Prostate gland (tissue), 2 donors: ENCODE data around the gene ZNF469.

Source experiments
- CTCF ChIP-seq, 4 experiments: fragments of 200-600 bp in 2 of 4; fragments of 450-650 bp in 2 of 4; sonication (generic) in 2 of 4; IDR thresholded peaks; 1 replicate in 3 of 4; 2 replicates in 1 of 4; pipeline ENCODE4 v1.5.1; 2016 to 2019; ENCODE audit warnings: antibody characterized with exemption in 4 of 4, mild to moderate bottlenecking in 2 of 4, moderate library complexity in 2 of 4
- POLR2A ChIP-seq: fragments of 450-650 bp; IDR thresholded peaks from one replicate; pipeline ENCODE4 v1.6.1; 2016; ENCODE audit warnings: antibody characterized with exemption, mild to moderate bottlenecking

DNA sequence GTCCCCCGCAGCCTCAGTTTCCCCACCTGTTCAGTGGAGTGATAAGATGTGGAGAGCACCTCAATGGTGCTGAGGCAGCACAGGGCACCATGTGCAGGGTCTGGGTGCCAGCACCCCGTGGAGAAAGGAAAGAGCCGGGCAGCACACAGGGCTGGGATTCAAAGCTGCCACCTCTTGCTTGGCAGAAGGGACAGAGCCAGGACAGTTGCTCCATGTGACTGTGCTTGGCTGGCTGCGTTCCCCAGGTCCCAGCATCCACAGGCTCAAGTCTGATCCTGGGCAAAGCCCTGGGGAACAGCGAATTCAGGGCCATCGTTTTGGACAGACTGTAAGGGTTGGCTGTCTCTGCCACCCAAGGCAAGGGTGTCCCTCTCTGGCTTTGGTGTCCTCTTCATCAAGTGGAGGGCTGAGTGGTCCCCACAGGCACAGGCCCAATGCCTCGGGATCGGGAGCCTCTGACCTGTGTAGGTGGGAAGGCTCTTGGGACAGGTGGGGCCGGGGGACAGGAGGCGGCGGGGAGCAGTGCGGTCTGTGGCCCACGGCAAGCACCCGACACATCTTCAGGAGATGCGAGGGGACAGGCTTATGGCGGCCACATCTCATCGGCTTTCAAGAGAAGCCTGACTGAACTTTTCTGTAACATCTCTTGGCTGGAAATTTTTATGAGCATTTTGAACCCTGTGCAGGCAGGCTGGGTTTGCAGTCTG, 8.5 kb downstream of the ZNF469 start:
- TF ChIP-seq CTCF (IDR thresholded peaks at IDR 0.05) (no peak), POLR2A (no peak)
